HepG2 (cell line): ENCODE results near the gene TIPRL. TPM values are rescaled to one million over a fixed set of nuclear protein-coding genes. Genes with fewer than 3 reads are reported as not detected.

ENCODE experiments used
- ATAC-seq: fragments of 200-7000 bp; cut with Tn5 transposase; 3 replicates; pipeline ENCODE4 v1.9.1; 2020; ENCODE audit warnings: mild to moderate bottlenecking, moderate library complexity
- BruUV-seq: library from RNA; stranded (reverse); fragments of 400-500 nt; replicated peaks from 2 replicates; lab custom pipeline; 2021; lab: Mats Ljungman, UMichigan
- CTCF ChIA-PET: fragments of 300-600 bp; formaldehyde crosslinking; extraction: SDS; loops from one replicate; lab custom pipeline; 2021; ENCODE audit warnings: low total read pairs, inconsistent platforms, low intra/inter-chr PET ratio; lab: Yijun Ruan, JAX
- POLR2A ChIA-PET: fragments of 350-600 bp; sonication (Branson Sonifier 250); formaldehyde crosslinking; loops from one replicate; lab custom pipeline; 2020; ENCODE audit warnings: antibody characterized with exemption, inconsistent platforms; lab: Yijun Ruan, JAX
- DNase-seq: peaks from one replicate; pipeline ENCODE4 v3.0.0-alpha.2; 2015; ENCODE audit warnings: low spot score
- FAIRE-seq: peaks from 3 replicates; lab custom pipeline; 2011; peaks lifted over from hg19 to GRCh38; lab: Jason Lieb, UNC
- H2AFZ ChIP-seq: one replicate; pipeline ENCODE4 v1.6.1; 2011; ENCODE audit warnings: low read length, inconsistent platforms
- H3K27ac ChIP-seq: fragments of 300-600 bp; 3 replicates; pipeline ENCODE4 v1.8.0; 2011; ENCODE audit warnings: mixed run types, mild to moderate bottlenecking, mixed read lengths, low read length, inconsistent platforms; ENCODE audit not compliant: insufficient read depth; ENCODE audit errors: extremely low read length
- H3K27me3 ChIP-seq, 2 experiments: fragments of 200-600 bp in 1 of 2; 2 replicates in 1 of 2; 3 replicates in 1 of 2; pipeline versions ENCODE4 v1.6.0 to v1.8.0; 2011; ENCODE audit warnings: low read length in 2 of 2, mild to moderate bottlenecking in 2 of 2, moderate library complexity in 2 of 2, inconsistent platforms in 1 of 2; ENCODE audit not compliant: insufficient read depth in 2 of 2, control insufficient read depth in 1 of 2
- H3K36me3 ChIP-seq, 2 experiments: fragments of 200-600 bp in 1 of 2; replicated peaks in 1 of 2; 2 replicates in 1 of 2; 3 replicates in 1 of 2; pipeline versions ENCODE4 v1.5.1 to v1.8.0; 2011; ENCODE audit warnings: low read length in 2 of 2, inconsistent platforms in 1 of 2; ENCODE audit not compliant: insufficient read depth in 2 of 2, control insufficient read depth in 1 of 2
- H3K4me1 ChIP-seq: 2 replicates; pipeline ENCODE4 v1.5.1; 2012; ENCODE audit warnings: low read length, inconsistent platforms; ENCODE audit not compliant: insufficient read depth
- H3K4me2 ChIP-seq: 2 replicates; pipeline ENCODE4 v1.6.0; 2011; ENCODE audit warnings: low read depth, low read length, inconsistent platforms
- H3K4me3 ChIP-seq, 3 experiments: fragments of 200-600 bp in 1 of 3; sonication (generic), shearing (Covaris generic) in 1 of 3; replicated peaks in 1 of 3; 2 replicates each; pipeline ENCODE4 v1.5.1; 2011 to 2016; ENCODE audit warnings: low read length in 3 of 3, inconsistent platforms in 2 of 3, low read depth in 2 of 3, mild to moderate bottlenecking in 2 of 3, control low read depth in 1 of 3, mixed read lengths in 1 of 3; ENCODE audit not compliant: insufficient read depth in 1 of 3
- H3K79me2 ChIP-seq: one replicate; pipeline ENCODE4 v1.6.1; 2011; ENCODE audit warnings: low read length, inconsistent platforms; ENCODE audit not compliant: insufficient read depth
- H3K9ac ChIP-seq: 2 replicates; pipeline ENCODE4 v1.6.0; 2011; ENCODE audit warnings: mild to moderate bottlenecking, low read depth, low read length, inconsistent platforms; ENCODE audit not compliant: insufficient read depth
- H3K9me3 ChIP-seq: 2 replicates; pipeline ENCODE4 v1.5.1; 2012; ENCODE audit warnings: mild to moderate bottlenecking, low read length
- H4K20me1 ChIP-seq: 2 replicates; pipeline ENCODE4 v1.6.0; 2011; ENCODE audit warnings: inconsistent platforms, mild to moderate bottlenecking, low read length, moderate library complexity; ENCODE audit not compliant: insufficient read depth
- CBFB ChIP-seq: sonication (generic); formaldehyde crosslinking; IDR thresholded peaks from 2 replicates; pipeline ENCODE4 v1.4.0; 2020; ENCODE audit warnings: missing genetic modification reagents
- ETV5 ChIP-seq: IDR thresholded peaks from 2 replicates; pipeline ENCODE4 v1.6.1; 2018; ENCODE audit warnings: missing biosample characterization, missing genetic modification reagents, inconsistent platforms, borderline replicate concordance
- EZH2 ChIP-seq: conservative IDR thresholded peaks from 2 replicates; pipeline ENCODE4 v1.6.1; 2012; ENCODE audit warnings: mild to moderate bottlenecking, low read depth, low read length, moderate library complexity
- FOXP1 ChIP-seq, 2 experiments: fragments of 450-650 bp in 1 of 2; IDR thresholded peaks; 2 replicates each; pipeline ENCODE4 v1.6.1; 2017 to 2018; ENCODE audit warnings: antibody characterized with exemption in 1 of 2
- HNF4G ChIP-seq, 2 experiments: sonication (generic) in 1 of 2; formaldehyde crosslinking in 1 of 2; IDR thresholded peaks; 2 replicates each; pipeline versions ENCODE4 v1.4.0 to v1.6.1; 2011 to 2020; ENCODE audit warnings: borderline replicate concordance in 2 of 2, low read depth in 2 of 2, mild to moderate bottlenecking in 2 of 2, low read length in 1 of 2, missing genetic modification reagents in 1 of 2, moderate library complexity in 1 of 2
- MXD4 ChIP-seq: IDR thresholded peaks from 2 replicates; pipeline ENCODE4 v1.6.1; 2016; ENCODE audit warnings: mild to moderate bottlenecking, missing biosample characterization, missing genetic modification reagents
- POLR2AphosphoS5 ChIP-seq: IDR thresholded peaks from 2 replicates; pipeline ENCODE4 v1.6.1; 2012; ENCODE audit warnings: low read depth, low read length
- TSC22D2 ChIP-seq: sonication (generic); formaldehyde crosslinking; IDR thresholded peaks from 2 replicates; pipeline ENCODE4 v1.5.1; 2020; ENCODE audit warnings: missing genetic modification reagents, mild to moderate bottlenecking, borderline replicate concordance
- ZC3H13 ChIP-seq: sonication (generic); formaldehyde crosslinking; IDR thresholded peaks from 2 replicates; pipeline ENCODE4 v1.8.1; 2023; ENCODE audit warnings: mild to moderate bottlenecking, missing genetic modification reagents, moderate library complexity
- ZNF3 ChIP-seq: IDR thresholded peaks from 2 replicates; pipeline ENCODE4 v1.7.0; 2017; ENCODE audit warnings: inconsistent platforms
- ZNF354B ChIP-seq: sonication (generic); formaldehyde crosslinking; IDR thresholded peaks from 2 replicates; pipeline ENCODE4 v1.8.0; 2022; ENCODE audit warnings: mild to moderate bottlenecking, missing genetic modification reagents
- ZNF432 ChIP-seq: sonication (generic); formaldehyde crosslinking; IDR thresholded peaks from 2 replicates; pipeline ENCODE4 v1.5.0; 2020; ENCODE audit warnings: missing genetic modification reagents, mild to moderate bottlenecking, borderline replicate concordance
- ZNF512 ChIP-seq: sonication (generic); formaldehyde crosslinking; IDR thresholded peaks from 2 replicates; pipeline ENCODE4 v1.4.0; 2020; ENCODE audit warnings: mild to moderate bottlenecking, missing genetic modification reagents
- ZNF672 ChIP-seq: sonication (generic); formaldehyde crosslinking; IDR thresholded peaks from 2 replicates; pipeline ENCODE4 v1.8.1; 2022; ENCODE audit warnings: missing genetic modification reagents
- ZNF841 ChIP-seq: sonication (generic); formaldehyde crosslinking; IDR thresholded peaks from 2 replicates; pipeline ENCODE4 v1.8.1; 2023; ENCODE audit warnings: missing genetic modification reagents, borderline replicate concordance
- WGBS: methylation state at CpG from one replicate; pipeline ENCODE4 v1.1.6; 2017; ENCODE audit warnings: low lambda C conversion rate; 5-methylcytosine and 5-hydroxymethylcytosine counted together
- in situ Hi-C: cut with HindIII; loops from 2 replicates; pipeline ENCODE4 v1.10.0; 2017; ENCODE audit warnings: low pct_unique_long_range_greater_than_20kb; ENCODE audit not compliant: extremely low pct_ligation_motif_present
- intact Hi-C: fragments of 100-400 bp; cut with micrococcal nuclease; formaldehyde crosslinking; loops from one replicate; pipeline ENCODE4 v1.10.0; 2022; ENCODE audit not compliant: unreplicated experiment
- polyA plus RNA-seq, 8 experiments: library from polyadenylated mRNA; depleted of rRNA in 3 of 8; stranded (reverse) in 7 of 8; unstranded in 1 of 8; fragments of >200 nt; fragmentation: Illumina TruSeq in 4 of 8; extraction: Trizol in 4 of 8; gene quantifications; 2 replicates each; pipeline versions ENCODE4 v1.2.1 to v1.2.3, GENCODE V29; 2011 to 2016; ENCODE audit warnings: low read depth in 4 of 8, missing spikeins in 1 of 8, mixed read lengths in 1 of 8; ENCODE audit not compliant: insufficient read depth in 1 of 8
- total RNA-seq, 5 experiments: library from RNA; depleted of rRNA; stranded (reverse); fragments of >200 nt; fragmentation: Illumina TruSeq; extraction: Trizol; gene quantifications; 2 replicates each; pipeline ENCODE4 v1.2.3, GENCODE V29; 2016; ENCODE audit warnings: low read depth in 1 of 5
- TF ChIP-seq, protein P1 (sequence below): IDR thresholded peaks from 2 replicates; pipeline ENCODE4 v1.6.1; 2012; ENCODE audit warnings: low read length, improper control_type of control experiment

TIPRL gene
- total and polyA plus RNA-seq, 2 of the 13 experiments (the other 11 are each of a cell fraction or from before 2014, with no cell fraction given), result 10.1 to 22.8 TPM

- TF ChIP-seq ZNF512 (no peak), FOXP1 (IDR thresholded peaks at IDR 0.05) (no peak), FOXP1 (CRISPR knock-in tag; IDR thresholded peaks at IDR 0.05) (no peak), ZNF3 (no peak), CBFB (CRISPR knock-in tag) (no peak), EZH2 (no peak), ZNF672 (CRISPR knock-in tag) (no peak), HNF4G (IDR thresholded peaks at IDR 0.05; ENCODE audit: borderline replicate concordance, low read depth, low read length) (0 out of 2 replicates have a peak, but pooled peaks have one; percentile 38), HNF4G (CRISPR knock-in tag; IDR thresholded peaks at IDR 0.05; ENCODE audit: borderline replicate concordance, low read depth) (no peak)
These were observed 57.2 kb downstream of the TIPRL start (continued) for GRCh38 chr1:168235937-168236336.

DNA sequence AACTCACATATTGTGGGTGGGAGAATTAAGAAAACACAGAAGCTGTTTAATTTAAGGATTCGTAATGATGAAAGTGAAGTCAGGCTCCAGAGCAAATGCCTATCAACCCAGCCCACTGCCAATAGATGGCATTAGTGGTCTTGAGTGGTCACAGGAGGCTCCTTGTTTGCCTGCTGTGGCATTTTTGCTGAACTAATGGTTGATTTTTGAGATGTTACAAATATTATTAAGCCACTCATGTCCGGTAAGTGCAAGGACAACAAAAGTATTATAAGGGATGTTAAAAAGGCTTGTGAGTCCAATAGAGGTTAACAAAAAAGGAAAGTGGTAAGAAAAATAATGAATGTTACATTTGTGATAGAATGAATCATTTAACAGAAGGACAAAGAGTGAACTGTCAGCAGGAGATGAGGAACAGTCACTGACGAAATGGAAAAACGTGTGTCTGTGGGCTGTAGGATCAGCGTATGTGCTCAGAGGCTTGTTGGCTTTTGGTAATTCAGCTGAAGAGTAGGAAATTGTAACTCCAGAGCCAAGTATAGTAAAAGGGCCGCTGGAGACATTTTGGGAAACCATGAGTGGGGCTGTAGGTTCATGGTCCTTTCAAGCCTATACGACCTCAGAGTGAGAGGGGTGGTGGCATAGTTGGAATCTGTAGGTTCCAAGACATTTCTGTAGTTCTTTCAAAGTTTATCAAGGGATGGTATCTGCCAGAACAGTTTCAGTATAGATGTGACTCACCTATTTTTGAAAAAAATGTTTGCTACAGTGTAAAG, 58.3 kb downstream of the TIPRL start:
- H3K4me1 ChIP-seq, result peaks cover 19% of the 10 kb centered on the region
- no peak overlapping the region for H3K4me3 ChIP-seq
- H3K27ac ChIP-seq, result no peak overlapping the region
- H3K27me3 ChIP-seq, result no peaks in the 10 kb centered on the region
- H3K9ac ChIP-seq, result no peak overlapping the region
- no peaks in the 10 kb centered on the region for H3K79me2 ChIP-seq
- no peak overlapping the region for H3K4me2 ChIP-seq
- FAIRE-seq, result no peak
- H3K36me3 ChIP-seq, result peaks cover 12 to 62% of the 10 kb centered on the region in 2 experiments
- H4K20me1 ChIP-seq, result no peaks in the 10 kb centered on the region
- DNase-seq, result no peak
- in situ Hi-C loops, result no loop called here
- no TSS peak for BruUV-seq
- ChIA-PET POLR2A (no interaction called here), CTCF (no interaction called here)
- intact Hi-C loops, result loop anchor here (5.0 to 10.0 kb wide), 2 partner anchors 60 to 88 kb away; partner anchors contain the start of gene TIPRL
- no peak overlapping the region for H2AFZ ChIP-seq
- WGBS, result 98% methylated on average over 7 of the region's 7 CpGs
- H3K9me3 ChIP-seq, result no peaks in the 10 kb centered on the region
- no peak for ATAC-seq
- TF ChIP-seq POLR2AphosphoS5, result no peak
- no peak for TF ChIP-seq ZNF841
- no peak for TF ChIP-seq ETV5 (CRISPR knock-in tag)
- no peak for TF ChIP-seq ZNF432 (CRISPR knock-in tag)
- TF ChIP-seq ZC3H13 (CRISPR knock-in tag), result no peak
- no peak for TF ChIP-seq TSC22D2 (CRISPR knock-in tag)
- TF ChIP-seq ZNF354B (CRISPR knock-in tag), result no peak
- TF ChIP-seq MXD4 (CRISPR knock-in tag), result no peak
- TF ChIP-seq, protein P1, sequence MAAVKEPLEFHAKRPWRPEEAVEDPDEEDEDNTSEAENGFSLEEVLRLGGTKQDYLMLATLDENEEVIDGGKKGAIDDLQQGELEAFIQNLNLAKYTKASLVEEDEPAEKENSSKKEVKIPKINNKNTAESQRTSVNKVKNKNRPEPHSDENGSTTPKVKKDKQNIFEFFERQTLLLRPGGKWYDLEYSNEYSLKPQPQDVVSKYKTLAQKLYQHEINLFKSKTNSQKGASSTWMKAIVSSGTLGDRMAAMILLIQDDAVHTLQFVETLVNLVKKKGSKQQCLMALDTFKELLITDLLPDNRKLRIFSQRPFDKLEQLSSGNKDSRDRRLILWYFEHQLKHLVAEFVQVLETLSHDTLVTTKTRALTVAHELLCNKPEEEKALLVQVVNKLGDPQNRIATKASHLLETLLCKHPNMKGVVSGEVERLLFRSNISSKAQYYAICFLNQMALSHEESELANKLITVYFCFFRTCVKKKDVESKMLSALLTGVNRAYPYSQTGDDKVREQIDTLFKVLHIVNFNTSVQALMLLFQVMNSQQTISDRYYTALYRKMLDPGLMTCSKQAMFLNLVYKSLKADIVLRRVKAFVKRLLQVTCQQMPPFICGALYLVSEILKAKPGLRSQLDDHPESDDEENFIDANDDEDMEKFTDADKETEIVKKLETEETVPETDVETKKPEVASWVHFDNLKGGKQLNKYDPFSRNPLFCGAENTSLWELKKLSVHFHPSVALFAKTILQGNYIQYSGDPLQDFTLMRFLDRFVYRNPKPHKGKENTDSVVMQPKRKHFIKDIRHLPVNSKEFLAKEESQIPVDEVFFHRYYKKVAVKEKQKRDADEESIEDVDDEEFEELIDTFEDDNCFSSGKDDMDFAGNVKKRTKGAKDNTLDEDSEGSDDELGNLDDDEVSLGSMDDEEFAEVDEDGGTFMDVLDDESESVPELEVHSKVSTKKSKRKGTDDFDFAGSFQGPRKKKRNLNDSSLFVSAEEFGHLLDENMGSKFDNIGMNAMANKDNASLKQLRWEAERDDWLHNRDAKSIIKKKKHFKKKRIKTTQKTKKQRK, result no peak
